Measurements from ENCODE around the gene KNG1. TPM values are rescaled to one million over a fixed set of nuclear protein-coding genes. Genes with fewer than 3 reads are reported as not detected.

KNG1 gene
- total RNA-seq, 4 donors from 2014 or later: 1.6 to 2.0 TPM; not detected in 2

- intact Hi-C loops (cut with DNase I; ENCODE audit: low total_unique reads): no loop called here
- in situ Hi-C loops (cut with MboI; ENCODE audit: low pct_ligation_motif_present in 1 of 4, low pct_unique_long_range_greater_than_20kb in 1 of 4, low sequenced_read_pairs in 3 of 4): no loop called here
- TF ChIP-seq CTCF (IDR thresholded peaks at IDR 0.05) (no peak), POLR2AphosphoS5 (IDR thresholded peaks at IDR 0.05) (no peak), EP300 (IDR thresholded peaks at IDR 0.05; ENCODE audit: low read depth) (no peak), POLR2A (IDR thresholded peaks at IDR 0.05) (no peak)
- Histone ChIP-seq H3K9me3 (no peaks in the 10 kb centered on the region), H3K4me3 (no peak overlapping the region), H3K27ac (no peak overlapping the region), H3K36me3 (no peaks in the 10 kb centered on the region), H3K4me1 (no peaks in the 10 kb centered on the region), H3K27me3 (no peaks in the 10 kb centered on the region)
- no peak for DNase-seq
- WGBS, 2 donors (ENCODE audit: low coverage in 1 of 2): 85 to 87% methylated on average over 2 to 3 of the region's 3 CpGs
Observed at GRCh38 chr3:186671051-186671450, 46.1 kb upstream of the KNG1 start.

DNA sequence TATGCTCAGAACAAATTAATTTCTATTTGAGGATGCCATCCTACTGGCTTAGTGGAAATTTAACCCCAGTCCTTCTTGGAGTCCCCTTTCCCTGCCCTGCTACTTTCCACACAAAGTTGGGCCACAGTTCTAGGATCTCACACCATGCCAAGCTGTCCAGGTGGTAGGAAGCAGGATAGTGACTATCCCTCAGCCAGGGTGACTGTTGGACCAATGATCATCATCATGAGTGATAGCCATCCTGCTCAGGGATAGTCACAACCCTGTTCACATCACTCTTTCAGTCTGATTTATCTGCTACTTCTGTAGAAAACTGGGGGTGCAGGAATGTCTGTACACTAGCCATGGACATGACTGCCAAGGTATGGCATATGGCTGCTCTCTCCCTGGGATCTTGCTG is 38.6 kb upstream of the KNG1 start:
- in situ Hi-C loops (cut with MboI; ENCODE audit: low pct_ligation_motif_present in 1 of 4, low pct_unique_long_range_greater_than_20kb in 1 of 4, low sequenced_read_pairs in 3 of 4): no loop called here
- TF ChIP-seq POLR2AphosphoS5 (IDR thresholded peaks at IDR 0.05): no peak
- no peak for TF ChIP-seq EP300 (IDR thresholded peaks at IDR 0.05; ENCODE audit: low read depth)
- TF ChIP-seq CTCF (IDR thresholded peaks at IDR 0.05): no peak
- no peak for TF ChIP-seq POLR2A (IDR thresholded peaks at IDR 0.05)
- no peak overlapping the region for H3K4me3 ChIP-seq
- no peak for DNase-seq
- H3K27ac ChIP-seq: no peak overlapping the region
- no peaks in the 10 kb centered on the region for H3K36me3 ChIP-seq
- intact Hi-C loops (cut with DNase I; ENCODE audit: low total_unique reads): no loop called here
- H3K27me3 ChIP-seq: no peaks in the 10 kb centered on the region
- H3K9me3 ChIP-seq: no peaks in the 10 kb centered on the region
- no peaks in the 10 kb centered on the region for H3K4me1 ChIP-seq

DNA sequence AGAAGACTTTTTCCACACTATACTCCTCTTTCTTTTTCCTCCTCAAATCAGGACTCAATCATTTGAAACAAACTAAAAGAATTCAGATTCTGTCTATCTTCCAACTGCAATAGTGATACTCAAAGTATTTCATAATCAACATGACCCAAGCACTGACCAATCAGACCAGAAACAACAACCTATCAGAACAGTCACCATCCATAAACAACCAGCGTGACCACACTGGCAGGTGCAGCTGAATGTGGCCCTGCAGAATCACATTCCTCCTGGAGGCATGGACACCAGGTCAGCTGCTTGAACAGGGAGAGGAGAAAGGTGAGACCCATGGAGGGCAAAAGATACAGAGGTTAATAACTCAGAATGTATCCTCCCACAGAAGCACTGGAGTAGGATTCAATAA is 38.0 kb upstream of the KNG1 start:
- no peak for DNase-seq
- peaks cover 5% of the 10 kb centered on the region for H3K27me3 ChIP-seq
- 24% methylated on average over 1 of the region's 1 CpG; no CpG with 5 or more reads in 1 of the 2 donors for WGBS, 2 donors (ENCODE audit: low coverage in 1 of 2)

GRCh38 chr3:186680869-186681268 is 36.3 kb upstream of the KNG1 start:
- no peaks in the 10 kb centered on the region for H3K9me3 ChIP-seq
- in situ Hi-C loops (cut with MboI; ENCODE audit: low pct_ligation_motif_present in 1 of 4, low pct_unique_long_range_greater_than_20kb in 1 of 4, low sequenced_read_pairs in 3 of 4): no loop called here
- TF ChIP-seq EP300 (IDR thresholded peaks at IDR 0.05; ENCODE audit: low read depth) (no peak), CTCF (IDR thresholded peaks at IDR 0.05) (no peak), POLR2AphosphoS5 (IDR thresholded peaks at IDR 0.05) (no peak), POLR2A (IDR thresholded peaks at IDR 0.05) (no peak)
- no peak overlapping the region for H3K4me3 ChIP-seq
- H3K4me1 ChIP-seq: no peaks in the 10 kb centered on the region
- WGBS, 2 donors (ENCODE audit: low coverage in 1 of 2): 83 to 85% methylated on average over 1 of the region's 1 CpG
- DNase-seq: no peak
- no peaks in the 10 kb centered on the region for H3K36me3 ChIP-seq
- H3K27me3 ChIP-seq: peaks cover 7% of the 10 kb centered on the region
- H3K27ac ChIP-seq: no peak overlapping the region
- intact Hi-C loops (cut with DNase I; ENCODE audit: low total_unique reads): no loop called here

More for the DNA sequence above, 38.0 kb upstream of the KNG1 start:
- no peaks in the 10 kb centered on the region for H3K9me3 ChIP-seq
- no peak overlapping the region for H3K27ac ChIP-seq
- intact Hi-C loops (cut with DNase I; ENCODE audit: low total_unique reads): no loop called here
- no peak for TF ChIP-seq CTCF (IDR thresholded peaks at IDR 0.05)
- H3K36me3 ChIP-seq: no peaks in the 10 kb centered on the region
- in situ Hi-C loops (cut with MboI; ENCODE audit: low pct_ligation_motif_present in 1 of 4, low pct_unique_long_range_greater_than_20kb in 1 of 4, low sequenced_read_pairs in 3 of 4): no loop called here
- no peak overlapping the region for H3K4me3 ChIP-seq
- H3K4me1 ChIP-seq: no peaks in the 10 kb centered on the region

Data from transverse colon (tissue), 4 donors.